ENCODE measurements around the gene USP24.

The USP24 gene

DNA sequence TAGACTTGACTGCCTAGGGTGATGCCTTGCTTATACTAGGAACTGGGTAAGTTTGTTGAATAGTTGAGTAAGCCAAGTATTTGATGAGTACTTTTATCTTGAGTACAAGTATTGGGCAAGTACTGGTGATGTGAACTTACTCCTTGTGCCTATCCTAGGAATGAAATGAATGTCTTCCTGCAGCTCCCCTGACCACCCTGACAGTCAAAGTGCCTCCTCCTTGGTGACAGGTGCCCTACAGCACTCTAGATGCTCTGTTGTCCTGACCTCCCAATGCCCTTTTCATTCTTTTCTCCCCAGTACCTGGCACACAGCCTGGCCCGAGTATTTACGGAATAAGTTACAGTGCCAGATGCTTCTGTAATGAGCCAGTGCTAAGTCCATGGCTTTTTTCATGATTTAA lies 150.3 kb downstream of the USP24 start:
- no peak for DNase-seq

GRCh38 chr1:55064071-55064581 lies 151.0 kb downstream of the USP24 start:
- no peak for DNase-seq

DNA sequence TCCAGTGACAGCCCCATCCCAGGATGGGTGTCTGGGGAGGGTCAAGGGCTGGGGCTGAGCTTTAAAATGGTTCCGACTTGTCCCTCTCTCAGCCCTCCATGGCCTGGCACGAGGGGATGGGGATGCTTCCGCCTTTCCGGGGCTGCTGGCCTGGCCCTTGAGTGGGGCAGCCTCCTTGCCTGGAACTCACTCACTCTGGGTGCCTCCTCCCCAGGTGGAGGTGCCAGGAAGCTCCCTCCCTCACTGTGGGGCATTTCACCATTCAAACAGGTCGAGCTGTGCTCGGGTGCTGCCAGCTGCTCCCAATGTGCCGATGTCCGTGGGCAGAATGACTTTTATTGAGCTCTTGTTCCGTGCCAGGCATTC lies 151.6 kb downstream of the USP24 start:
- DNase-seq, result no peak

DNA sequence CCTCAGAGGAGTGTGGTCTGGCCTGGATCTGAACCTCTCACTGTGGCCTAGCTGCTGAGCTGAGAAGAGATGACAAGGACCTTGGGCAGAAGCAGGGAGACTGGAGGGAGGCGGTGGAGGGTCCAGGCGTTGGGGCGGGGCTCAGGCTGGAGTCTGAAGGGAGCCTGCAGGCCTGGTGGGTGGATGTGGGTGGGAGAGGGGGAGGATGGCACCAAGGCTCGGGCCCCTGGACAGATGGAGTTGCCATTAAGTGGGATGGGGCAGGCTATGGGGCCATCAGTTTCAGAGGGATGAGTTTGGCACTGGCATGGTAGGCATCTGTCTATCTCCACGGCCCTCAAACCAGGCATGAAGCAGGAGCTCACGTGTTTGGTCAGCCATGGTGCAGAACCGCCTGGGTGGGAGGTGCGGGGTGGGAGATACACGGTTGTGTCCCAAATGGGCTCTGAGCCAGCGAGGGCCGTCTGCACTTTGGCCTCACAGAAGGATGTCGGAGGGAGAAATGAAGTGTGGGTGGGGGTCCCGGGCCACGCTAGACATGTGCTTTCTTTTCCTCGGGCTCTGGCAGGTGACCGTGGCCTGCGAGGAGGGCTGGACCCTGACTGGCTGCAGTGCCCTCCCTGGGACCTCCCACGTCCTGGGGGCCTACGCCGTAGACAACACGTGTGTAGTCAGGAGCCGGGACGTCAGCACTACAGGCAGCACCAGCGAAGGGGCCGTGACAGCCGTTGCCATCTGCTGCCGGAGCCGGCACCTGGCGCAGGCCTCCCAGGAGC lies 152.2 kb downstream of the USP24 start:
- DNase-seq, result no peak

DNA sequence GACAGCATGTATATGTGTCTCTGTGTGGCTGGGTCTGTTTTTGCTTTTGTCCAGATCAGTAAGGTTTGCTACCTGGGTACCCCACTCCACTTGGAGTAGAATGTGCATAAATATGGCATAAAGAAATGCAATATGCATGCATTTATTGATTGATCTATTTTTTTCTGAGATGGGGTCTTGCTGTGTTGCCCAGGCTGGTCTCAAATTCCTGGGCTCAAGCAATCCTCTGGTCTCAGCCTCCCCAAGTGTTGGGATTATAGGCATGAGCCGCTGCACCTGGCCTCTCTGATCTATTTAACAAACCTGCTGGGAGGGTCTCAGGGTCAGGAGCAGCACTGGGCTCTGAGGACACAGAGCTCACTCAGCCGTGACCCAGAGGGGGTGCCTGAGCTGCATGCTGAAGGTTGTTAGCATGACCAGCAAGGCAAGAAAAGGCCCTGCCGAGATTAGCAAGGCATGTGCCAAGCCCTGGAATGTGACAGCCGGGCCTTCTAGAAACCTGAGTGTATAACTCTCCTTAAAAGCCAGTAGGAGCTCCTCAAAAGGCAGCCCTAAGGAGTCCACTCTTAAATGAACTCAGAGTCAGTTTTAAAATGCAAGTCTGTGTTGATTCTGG lies 153.3 kb downstream of the USP24 start:
- no peak for DNase-seq

- no peak for DNase-seq
These were observed 154.0 kb downstream of the USP24 start for GRCh38 chr1:55061000-55061705.

DNA sequence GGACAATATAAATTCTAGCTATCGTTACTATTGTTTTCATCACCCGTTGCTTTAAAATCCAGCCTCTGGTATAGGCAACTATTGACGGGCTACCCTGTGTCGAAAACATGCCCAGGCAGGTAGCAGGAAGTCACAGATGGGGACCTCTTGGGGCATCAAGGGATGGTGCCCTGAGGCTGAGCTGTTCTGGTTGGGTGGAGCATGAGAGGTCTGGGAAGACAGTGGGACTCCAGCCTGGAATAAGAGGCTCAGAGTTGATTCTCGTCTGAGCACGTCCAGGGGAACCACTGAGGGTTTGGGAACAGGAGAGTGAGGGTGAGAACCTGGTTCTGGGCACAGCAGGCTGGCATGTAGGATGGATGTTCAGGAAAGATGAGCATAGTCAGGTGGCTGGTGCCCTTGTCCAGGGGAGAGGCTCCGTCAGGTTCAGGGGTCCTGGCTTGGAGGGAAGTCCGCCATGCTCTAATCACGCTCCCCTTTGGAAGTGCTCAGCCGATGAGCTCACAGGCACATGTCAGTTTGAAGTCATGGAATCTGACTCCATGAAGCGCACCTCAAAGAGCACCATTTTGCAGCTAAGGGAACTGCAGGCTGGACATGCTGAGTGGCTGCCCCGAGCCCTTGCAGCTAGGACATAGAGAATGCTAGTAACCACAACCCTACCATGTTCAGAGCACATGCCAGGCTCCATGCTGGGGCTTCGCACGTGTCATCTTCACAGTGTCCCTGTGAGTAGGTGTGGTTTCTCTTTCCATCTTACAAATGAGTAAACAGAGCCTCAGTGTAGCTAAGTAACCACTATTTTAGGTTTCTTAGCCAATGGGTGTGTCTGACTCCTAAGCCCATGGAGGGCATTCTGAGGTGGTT lies 154.8 kb downstream of the USP24 start:
- no peak for DNase-seq

DNA sequence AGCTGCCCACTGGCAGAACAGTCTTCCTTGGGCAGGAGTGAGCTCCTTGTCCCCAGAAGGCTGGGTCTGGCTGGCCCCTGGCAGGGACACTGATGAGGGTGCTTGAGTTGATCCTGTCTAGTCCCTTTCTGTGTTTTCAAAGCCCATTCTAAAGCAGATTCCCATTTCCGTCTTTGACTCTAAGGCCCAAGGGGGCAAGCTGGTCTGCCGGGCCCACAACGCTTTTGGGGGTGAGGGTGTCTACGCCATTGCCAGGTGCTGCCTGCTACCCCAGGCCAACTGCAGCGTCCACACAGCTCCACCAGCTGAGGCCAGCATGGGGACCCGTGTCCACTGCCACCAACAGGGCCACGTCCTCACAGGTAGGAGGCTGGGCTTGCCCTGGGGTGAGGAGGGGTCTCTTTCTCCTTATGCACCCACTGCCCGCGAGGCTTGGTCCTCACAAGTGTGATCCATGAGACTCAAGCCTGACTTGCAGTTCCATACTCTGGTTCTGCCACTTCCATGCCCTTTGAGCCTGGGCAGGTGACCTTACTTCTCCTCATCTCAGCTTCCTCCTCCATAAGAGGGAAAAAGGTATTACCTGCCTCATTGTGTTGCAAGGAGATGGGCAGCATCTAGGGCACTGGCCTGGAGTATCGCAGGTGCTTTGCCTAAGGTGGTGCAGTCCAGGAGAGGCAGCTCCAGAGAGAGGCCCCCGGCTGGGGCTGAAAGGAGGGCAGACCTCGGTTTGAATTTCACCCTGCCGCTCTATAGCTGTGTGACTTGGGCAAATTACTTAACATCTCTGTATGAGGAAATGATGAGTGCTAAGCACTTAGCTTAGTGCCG lies 155.6 kb downstream of the USP24 start:
- DNase-seq, result no peak

- DNase-seq, result no peak
These were observed 157.2 kb downstream of the USP24 start for GRCh38 chr1:55057956-55058298.

GRCh38 chr1:55057270-55057955 lies 157.8 kb downstream of the USP24 start:
- DNase-seq, result no peak

DNA sequence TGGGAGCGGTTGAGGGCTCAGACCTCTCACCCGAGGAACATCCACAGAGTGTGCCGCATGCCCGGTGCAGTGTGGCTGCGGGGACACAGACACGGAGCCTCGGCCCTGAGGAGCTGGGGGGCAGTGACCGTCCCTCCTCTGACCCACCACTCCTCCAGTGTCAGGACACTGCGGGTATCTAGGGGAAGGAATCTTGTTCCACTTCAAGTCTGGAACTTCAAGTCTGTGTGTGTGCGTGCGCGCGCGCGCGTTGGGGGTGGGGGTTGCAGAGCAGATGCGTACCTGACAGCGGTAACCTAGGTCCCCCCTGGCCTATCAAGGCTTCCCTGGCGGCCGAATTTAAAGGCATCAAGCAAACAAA lies 158.6 kb downstream of the USP24 start:
- DNase-seq, result no peak

GRCh38 chr1:55055951-55056631 lies 159.1 kb downstream of the USP24 start:
- no peak for DNase-seq

GRCh38 chr1:55055084-55055882 lies 159.9 kb downstream of the USP24 start:
- no peak for DNase-seq

DNA sequence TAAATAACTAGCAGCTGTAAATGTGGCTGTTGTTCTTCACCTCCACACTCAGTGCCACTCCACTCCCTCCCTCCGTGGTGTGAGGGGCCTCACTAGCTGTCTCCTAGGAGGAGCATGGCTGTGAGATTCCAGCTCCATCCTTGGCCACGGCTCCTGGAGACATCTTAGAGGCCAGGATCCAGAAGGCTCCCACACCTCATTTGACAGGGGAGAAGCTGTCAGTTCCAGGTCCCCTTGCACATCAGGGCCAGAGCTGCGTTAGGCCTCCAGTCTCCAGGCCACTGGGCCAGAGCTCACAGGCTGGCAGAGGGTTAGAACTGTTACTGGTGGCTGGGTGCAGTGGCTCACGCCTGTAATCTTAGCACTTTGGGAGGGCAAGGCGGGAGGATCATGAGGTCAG lies 160.8 kb downstream of the USP24 start:
- DNase-seq, result no peak

GRCh38 chr1:55053265-55053954 lies 161.8 kb downstream of the USP24 start:
- DNase-seq, result no peak

- no peak for DNase-seq
These were observed 162.7 kb downstream of the USP24 start for GRCh38 chr1:55052221-55053142.

DNA sequence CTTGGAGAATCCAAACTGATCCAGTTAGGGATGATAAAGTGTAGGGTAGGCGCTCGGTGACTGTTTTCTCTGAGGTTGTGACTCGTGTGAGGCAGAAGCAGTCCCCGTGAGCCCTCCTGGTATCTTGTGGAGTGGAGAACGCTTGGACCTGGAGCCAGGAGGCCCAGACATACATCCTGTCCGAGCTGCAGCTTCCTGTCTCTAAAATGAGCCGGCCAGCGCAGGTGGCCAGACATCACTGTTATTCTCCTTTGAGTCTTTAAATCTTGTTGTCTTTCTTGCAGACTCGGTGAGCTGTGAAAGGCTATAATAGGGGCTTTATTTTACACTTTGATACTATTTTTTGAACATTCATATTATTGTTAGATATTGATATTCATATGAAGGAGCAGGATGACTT lies 163.5 kb downstream of the USP24 start:
- DNase-seq, result no peak

DNA sequence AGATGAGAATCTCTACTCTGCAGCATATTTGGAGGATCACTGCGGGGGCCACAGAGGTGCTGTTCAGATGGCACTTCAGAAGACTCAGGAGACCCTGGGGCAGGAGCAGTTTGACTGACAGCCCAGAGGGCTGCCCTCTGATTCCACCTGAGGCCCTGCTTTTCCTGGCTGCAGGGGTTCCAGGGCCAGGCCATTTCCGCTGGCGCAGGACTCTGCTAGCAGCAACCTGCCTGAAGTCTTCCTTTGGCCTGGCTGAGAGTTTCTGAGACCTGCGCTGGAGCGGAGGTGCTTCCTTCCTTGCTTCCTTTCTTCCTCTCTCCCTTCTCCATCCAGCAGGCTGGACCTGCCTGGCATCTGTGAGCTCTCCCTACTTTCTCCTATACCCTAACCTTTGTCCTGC lies 164.0 kb downstream of the USP24 start:
- no peak for DNase-seq

All from activated T-cell treated with anti-CD3 and anti-CD28 coated beads for 4 hours (primary cell).